Ishikawa (cell line): Measurements from ENCODE around the gene UHRF1.

ENCODE experiments used
- EP300 ChIP-seq: IDR thresholded peaks from 2 replicates; pipeline ENCODE4 v1.6.1; 2012; ENCODE audit warnings: borderline replicate concordance
- FOXM1 ChIP-seq: IDR thresholded peaks from 2 replicates; pipeline ENCODE4 v1.6.1; 2012; ENCODE audit warnings: low read depth, borderline replicate concordance
- MAX ChIP-seq: IDR thresholded peaks from 2 replicates; pipeline ENCODE4 v1.6.1; 2012
- RAD21 ChIP-seq: IDR thresholded peaks from 2 replicates; pipeline ENCODE4 v1.6.1; 2012; ENCODE audit warnings: low read depth
- TEAD4 ChIP-seq: IDR thresholded peaks from 2 replicates; pipeline ENCODE4 v1.6.1; 2012
- YY1 ChIP-seq: IDR thresholded peaks from 2 replicates; pipeline ENCODE4 v1.6.1; 2012; ENCODE audit warnings: low read depth
- ZBTB7A ChIP-seq: IDR thresholded peaks from 2 replicates; pipeline ENCODE4 v1.6.1; 2012; ENCODE audit warnings: low read depth

GRCh38 chr19:4965061-4965460 is 55.8 kb downstream of the UHRF1 start:
- TF ChIP-seq YY1 = no peak
- no peak for TF ChIP-seq MAX
- TF ChIP-seq RAD21 = no peak
- no peak for TF ChIP-seq ZBTB7A
- TF ChIP-seq FOXM1 = no peak
- TF ChIP-seq TEAD4 = no peak
- no peak for TF ChIP-seq EP300
